ENCODE measurements around the gene FGF12. TPM values are rescaled to one million over a fixed set of nuclear protein-coding genes. Genes with fewer than 3 reads are reported as not detected.
A peak's percentile ranks its signal among the peaks of the same experiment; 100 is the strongest.
"Not testable (repeated sequence)": the region's sequence is repeated elsewhere in the genome, so short reads cannot be mapped to it uniquely, and the experiment has no call there.

Gene FGF12
- total RNA-seq, 1 donor from 2014 or later = 356 TPM

GRCh38 chr3:192620275-192620674 lies 107.1 kb downstream of the FGF12 start:
- DNase-seq (no peak), ATAC-seq (ENCODE audit: poor library complexity) (no peak)
- intact Hi-C loops (cut with DNase I) = no loop called here

GRCh38 chr3:192611411-192611810 lies 115.9 kb downstream of the FGF12 start:
- DNase-seq (no peak), ATAC-seq (ENCODE audit: poor library complexity) (no peak)
- intact Hi-C loops (cut with DNase I) = no loop called here

- ATAC-seq (ENCODE audit: poor library complexity) (peak; percentile 47), DNase-seq (no peak)
- intact Hi-C loops (cut with DNase I) = no loop called here
Observed at GRCh38 chr3:192608726-192609600, 118.4 kb downstream of the FGF12 start.

- ATAC-seq (ENCODE audit: poor library complexity) = no peak
- intact Hi-C loops (cut with DNase I) = no loop called here
- no peak for DNase-seq
Observed at GRCh38 chr3:192607798-192608197, 119.5 kb downstream of the FGF12 start.

GRCh38 chr3:192597913-192598312 lies 129.4 kb downstream of the FGF12 start:
- intact Hi-C loops (cut with DNase I) = no loop called here
- peak; percentile 21 for ATAC-seq (ENCODE audit: poor library complexity)

GRCh38 chr3:192597506-192597905 lies 129.8 kb downstream of the FGF12 start:
- ATAC-seq (ENCODE audit: poor library complexity) = peak; percentile 40
- DNase-seq = no peak
- intact Hi-C loops (cut with DNase I) = no loop called here

More at GRCh38 chr3:192597913-192598312, 129.4 kb downstream of the FGF12 start:
- DNase-seq = no peak

- no peak for DNase-seq
- intact Hi-C loops (cut with DNase I) = no loop called here
- no peak for ATAC-seq (ENCODE audit: poor library complexity)
Observed at GRCh38 chr3:192578729-192579128, 148.6 kb downstream of the FGF12 start.

- ATAC-seq (ENCODE audit: poor library complexity) (peak; percentile 77), DNase-seq (no peak)
- intact Hi-C loops (cut with DNase I) = no loop called here
Observed at GRCh38 chr3:192577811-192578210, 149.5 kb downstream of the FGF12 start.

GRCh38 chr3:192577271-192577670 lies 150.1 kb downstream of the FGF12 start:
- ATAC-seq (ENCODE audit: poor library complexity) (peak; percentile 83), DNase-seq (no peak)
- intact Hi-C loops (cut with DNase I) = no loop called here

GRCh38 chr3:192576704-192577103 lies 150.6 kb downstream of the FGF12 start:
- intact Hi-C loops (cut with DNase I); DNase-seq; ATAC-seq (ENCODE audit: poor library complexity): not testable (repeated sequence)

- intact Hi-C loops (cut with DNase I) = no loop called here
- ATAC-seq (ENCODE audit: poor library complexity) (no peak), DNase-seq (no peak)
Observed at GRCh38 chr3:192575879-192576506, 151.3 kb downstream of the FGF12 start.

- intact Hi-C loops (cut with DNase I) = loop anchor here (5.0 kb wide), 1 partner anchor 64 kb away; no protein-coding TSS in a partner anchor
- DNase-seq = no peak
- ATAC-seq (ENCODE audit: poor library complexity) = no peak
Observed at GRCh38 chr3:192573240-192573639, 154.1 kb downstream of the FGF12 start.

GRCh38 chr3:192570821-192571791 lies 156.2 kb downstream of the FGF12 start:
- ATAC-seq (ENCODE audit: poor library complexity) (peak; percentile 88), DNase-seq (peak; percentile 84)
- intact Hi-C loops (cut with DNase I) = loop anchor here (5.0 kb wide), 1 partner anchor 66 kb away; no protein-coding TSS in a partner anchor

GRCh38 chr3:192570315-192570714 lies 157.0 kb downstream of the FGF12 start:
- DNase-seq (no peak), ATAC-seq (ENCODE audit: poor library complexity) (no peak)
- intact Hi-C loops (cut with DNase I) = loop anchor here (5.0 kb wide), 1 partner anchor 67 kb away; no protein-coding TSS in a partner anchor

GRCh38 chr3:192566706-192567290 lies 160.5 kb downstream of the FGF12 start:
- peak; percentile 71 for ATAC-seq (ENCODE audit: poor library complexity)
- DNase-seq = peak; percentile 74
- intact Hi-C loops (cut with DNase I) = loop anchor here (2.0 to 5.0 kb wide), 2 partner anchors 206 to 236 kb away; no protein-coding TSS in a partner anchor

GRCh38 chr3:192564611-192565010 lies 162.7 kb downstream of the FGF12 start:
- DNase-seq (no peak), ATAC-seq (ENCODE audit: poor library complexity) (no peak)
- intact Hi-C loops (cut with DNase I) = loop anchor here (5.0 kb wide), 2 partner anchors 208 to 1013 kb away; no protein-coding TSS in a partner anchor

- DNase-seq (no peak), ATAC-seq (ENCODE audit: poor library complexity) (no peak)
- intact Hi-C loops (cut with DNase I) = loop anchor here (5.0 kb wide), 1 partner anchor 1014 kb away; no protein-coding TSS in a partner anchor
Observed at GRCh38 chr3:192563417-192563816, 163.9 kb downstream of the FGF12 start.

- DNase-seq (no peak), ATAC-seq (ENCODE audit: poor library complexity) (no peak)
- intact Hi-C loops (cut with DNase I) = loop anchor here (10.0 kb wide), 1 partner anchor 89 kb away; no protein-coding TSS in a partner anchor
Observed at GRCh38 chr3:192553707-192554106, 173.6 kb downstream of the FGF12 start.

Measured in Right ventricle myocardium superior (tissue), 1 donor.